Measurements from ENCODE around the gene R3HDM1. TPM values are rescaled to one million over a fixed set of nuclear protein-coding genes. Genes with fewer than 3 reads are reported as not detected.
"Not testable (repeated sequence)": the region's sequence is repeated elsewhere in the genome, so short reads cannot be mapped to it uniquely, and the experiment has no call there.

The R3HDM1 gene
- total and polyA plus RNA-seq, 11 donors, result 5.7 to 24.3 (median 17.0) TPM

GRCh38 chr2:135629520-135629919, 98.2 kb downstream of the R3HDM1 start:
- Histone ChIP-seq H3K4me3 (no peak overlapping the region), H3K9me3 (no peaks in the 10 kb centered on the region), H3K27ac (no peak overlapping the region), H3K4me1 (no peaks in the 10 kb centered on the region), H3K36me3 (peaks cover 0 to 41% (median 5%) of the 10 kb centered on the region in 9 donors), H3K27me3 (no peaks in the 10 kb centered on the region)
- TF ChIP-seq CTCF (IDR thresholded peaks at IDR 0.05) (no peak), POLR2A (IDR thresholded peaks at IDR 0.05) (no peak)
- intact Hi-C loops (cut with DNase I), result no loop called here
- DNase-seq (no peak), ATAC-seq (no peak)

- DNase-seq; H3K9me3 ChIP-seq; H3K27me3 ChIP-seq; H3K4me3 ChIP-seq; H3K27ac ChIP-seq; H3K4me1 ChIP-seq; intact Hi-C loops (cut with DNase I); ATAC-seq: not testable (repeated sequence)
- 91 to 97% (median 95%) methylated on average over 8 of the region's 8 CpGs for WGBS, 4 donors
- H3K36me3 ChIP-seq, result peaks cover 0 to 46% (median 6%) of the 10 kb centered on the region in 9 donors
Observed at GRCh38 chr2:135630034-135630433, 98.8 kb downstream of the R3HDM1 start.

GRCh38 chr2:135630488-135630887, 99.2 kb downstream of the R3HDM1 start:
- DNase-seq (no peak), ATAC-seq (no peak)
- Histone ChIP-seq H3K9me3 (no peaks in the 10 kb centered on the region), H3K4me3 (no peak overlapping the region), H3K36me3 (peaks cover 0 to 50% (median 11%) of the 10 kb centered on the region in 9 donors), H3K27me3 (no peaks in the 10 kb centered on the region), H3K4me1 (no peaks in the 10 kb centered on the region), H3K27ac (no peak overlapping the region)
- intact Hi-C loops (cut with DNase I), result no loop called here
- WGBS, 4 donors, result 94 to 96% (median 95%) methylated on average over 1 of the region's 1 CpG
- TF ChIP-seq POLR2A (IDR thresholded peaks at IDR 0.05), result no peak
- TF ChIP-seq CTCF (IDR thresholded peaks at IDR 0.05), result no peak

- Histone ChIP-seq H3K27me3 (no peaks in the 10 kb centered on the region), H3K9me3 (no peaks in the 10 kb centered on the region), H3K36me3 (peaks cover 0 to 75% (median 38%) of the 10 kb centered on the region in 9 donors), H3K4me1 (no peaks in the 10 kb centered on the region), H3K4me3 (no peak overlapping the region), H3K27ac (no peak overlapping the region)
- no peak for TF ChIP-seq POLR2A (IDR thresholded peaks at IDR 0.05)
- no peak for TF ChIP-seq CTCF (IDR thresholded peaks at IDR 0.05)
- DNase-seq (no peak), ATAC-seq (no peak)
- intact Hi-C loops (cut with DNase I), result no loop called here
- 93 to 97% (median 95%) methylated on average over 4 of the region's 4 CpGs for whole genome bisulfite sequencing, 4 donors
Observed at GRCh38 chr2:135633582-135633981, 102.3 kb downstream of the R3HDM1 start.

GRCh38 chr2:135635212-135635835, 104.0 kb downstream of the R3HDM1 start:
- intact Hi-C loops (cut with DNase I), result no loop called here
- Histone ChIP-seq H3K4me1 (no peaks in the 10 kb centered on the region), H3K36me3 (peaks cover 0 to 89% (median 50%) of the 10 kb centered on the region in 9 donors), H3K27ac (no peak overlapping the region), H3K4me3 (no peak overlapping the region), H3K9me3 (no peaks in the 10 kb centered on the region), H3K27me3 (no peaks in the 10 kb centered on the region)
- 91 to 96% (median 94%) methylated on average over 6 of the region's 6 CpGs for WGBS, 4 donors
- ATAC-seq (no peak), DNase-seq (no peak)
- TF ChIP-seq CTCF (IDR thresholded peaks at IDR 0.05) (no peak), POLR2A (IDR thresholded peaks at IDR 0.05) (no peak)

Data from heart left ventricle (tissue), 16 donors.